ENCODE measurements around the gene MRPL48.

The MRPL48 gene

DNA sequence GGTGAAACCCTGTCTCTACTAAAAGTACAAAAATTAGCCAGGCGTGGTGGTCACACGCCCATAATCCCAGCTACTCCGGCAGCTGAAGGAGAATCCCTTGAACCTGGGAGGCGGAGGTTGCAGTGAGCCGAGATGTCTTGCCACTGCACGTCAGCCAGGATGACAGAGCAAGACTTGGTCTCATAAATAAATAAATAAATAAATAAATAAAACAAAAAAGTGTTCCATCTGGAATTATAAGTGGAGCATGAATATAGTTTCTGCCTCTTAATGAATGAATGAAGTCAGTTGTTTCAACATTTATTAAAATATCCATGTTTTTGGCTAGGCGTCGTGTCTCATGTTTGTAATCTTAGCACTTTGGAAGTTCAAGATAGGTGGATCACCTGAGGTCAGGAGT is 27.1 kb downstream of the MRPL48 start:
- H3K9me3 ChIP-seq (ENCODE audit: insufficient read depth, low read length, severe bottlenecking): no peaks in the 10 kb centered on the region
- no peaks in the 10 kb centered on the region for H3K27me3 ChIP-seq (ENCODE audit: insufficient read depth, low read length, poor library complexity)
- H3K4me1 ChIP-seq (ENCODE audit: insufficient read depth, low read length): no peaks in the 10 kb centered on the region
- H2AFZ ChIP-seq (ENCODE audit: low read depth, low read length): no peak overlapping the region
- H3K79me2 ChIP-seq (ENCODE audit: insufficient read depth, low read length): no peaks in the 10 kb centered on the region
- no peak overlapping the region for H3K4me2 ChIP-seq (ENCODE audit: insufficient read depth, low read length)
- TF ChIP-seq EZH2 (IDR thresholded peaks at IDR 0.05; ENCODE audit: borderline replicate concordance, low read depth, low read length, severe bottlenecking): no peak
- TF ChIP-seq, protein P1, sequence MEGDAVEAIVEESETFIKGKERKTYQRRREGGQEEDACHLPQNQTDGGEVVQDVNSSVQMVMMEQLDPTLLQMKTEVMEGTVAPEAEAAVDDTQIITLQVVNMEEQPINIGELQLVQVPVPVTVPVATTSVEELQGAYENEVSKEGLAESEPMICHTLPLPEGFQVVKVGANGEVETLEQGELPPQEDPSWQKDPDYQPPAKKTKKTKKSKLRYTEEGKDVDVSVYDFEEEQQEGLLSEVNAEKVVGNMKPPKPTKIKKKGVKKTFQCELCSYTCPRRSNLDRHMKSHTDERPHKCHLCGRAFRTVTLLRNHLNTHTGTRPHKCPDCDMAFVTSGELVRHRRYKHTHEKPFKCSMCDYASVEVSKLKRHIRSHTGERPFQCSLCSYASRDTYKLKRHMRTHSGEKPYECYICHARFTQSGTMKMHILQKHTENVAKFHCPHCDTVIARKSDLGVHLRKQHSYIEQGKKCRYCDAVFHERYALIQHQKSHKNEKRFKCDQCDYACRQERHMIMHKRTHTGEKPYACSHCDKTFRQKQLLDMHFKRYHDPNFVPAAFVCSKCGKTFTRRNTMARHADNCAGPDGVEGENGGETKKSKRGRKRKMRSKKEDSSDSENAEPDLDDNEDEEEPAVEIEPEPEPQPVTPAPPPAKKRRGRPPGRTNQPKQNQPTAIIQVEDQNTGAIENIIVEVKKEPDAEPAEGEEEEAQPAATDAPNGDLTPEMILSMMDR (IDR thresholded peaks at IDR 0.05; ENCODE audit: borderline replicate concordance, extremely low read depth, low read length, poor library complexity, severe bottlenecking): no peak
- H3K36me3 ChIP-seq (ENCODE audit: insufficient read depth, low read length): peaks cover 4% of the 10 kb centered on the region; the same call in 1 of the 2 replicates
- DNase-seq: no peak
- no peak for ATAC-seq (ENCODE audit: insufficient read depth, low read depth)
- no peak overlapping the region for H3K27ac ChIP-seq (ENCODE audit: low read length)
- no peak overlapping the region for H3K9ac ChIP-seq (ENCODE audit: low read depth, low read length)
- H4K20me1 ChIP-seq (ENCODE audit: insufficient read depth, low read length): no peaks in the 10 kb centered on the region; the same call in 1 of the 2 replicates
- H3K4me3 ChIP-seq (ENCODE audit: low read depth in 1 of 2, low read length in 2 of 2): no peak overlapping the region

DNA sequence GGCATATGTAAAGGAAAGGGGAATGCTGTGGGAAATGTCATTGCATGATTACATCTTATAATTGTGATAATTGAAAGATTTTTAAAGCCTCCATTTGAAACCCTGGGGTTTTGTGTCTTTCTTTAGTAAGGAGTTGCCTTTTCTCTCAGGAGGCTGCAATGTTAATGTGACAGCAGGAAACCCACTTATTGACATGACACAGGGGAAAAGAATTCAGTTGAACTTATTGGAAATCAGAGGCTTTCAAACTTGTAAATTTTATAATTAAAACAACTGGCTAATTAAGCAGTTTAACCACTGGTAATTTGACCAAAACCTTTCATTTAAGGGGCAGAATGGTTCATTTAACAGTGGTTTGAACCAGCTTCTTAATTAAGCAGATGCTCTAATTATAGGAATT is 31.2 kb downstream of the MRPL48 start:
- H4K20me1 ChIP-seq (ENCODE audit: insufficient read depth, low read length): no peaks in the 10 kb centered on the region; the same call in 1 of the 2 replicates
- H2AFZ ChIP-seq (ENCODE audit: low read depth, low read length): no peak overlapping the region
- no peak overlapping the region for H3K27ac ChIP-seq (ENCODE audit: low read length)
- peaks cover 4% of the 10 kb centered on the region; the same call in 1 of the 2 replicates for H3K79me2 ChIP-seq (ENCODE audit: insufficient read depth, low read length)
- H3K9ac ChIP-seq (ENCODE audit: low read depth, low read length): no peak overlapping the region
- TF ChIP-seq, protein P1 (IDR thresholded peaks at IDR 0.05; ENCODE audit: borderline replicate concordance, extremely low read depth, low read length, poor library complexity, severe bottlenecking): no peak
- no peak for TF ChIP-seq EZH2 (IDR thresholded peaks at IDR 0.05; ENCODE audit: borderline replicate concordance, low read depth, low read length, severe bottlenecking)
- H3K4me1 ChIP-seq (ENCODE audit: insufficient read depth, low read length): no peaks in the 10 kb centered on the region
- no peak overlapping the region for H3K4me3 ChIP-seq (ENCODE audit: low read depth in 1 of 2, low read length in 2 of 2)
- no peaks in the 10 kb centered on the region for H3K9me3 ChIP-seq (ENCODE audit: insufficient read depth, low read length, severe bottlenecking)
- no peaks in the 10 kb centered on the region for H3K27me3 ChIP-seq (ENCODE audit: insufficient read depth, low read length, poor library complexity)
- DNase-seq (no peak), ATAC-seq (ENCODE audit: insufficient read depth, low read depth) (no peak)
- no peak overlapping the region for H3K4me2 ChIP-seq (ENCODE audit: insufficient read depth, low read length)
- H3K36me3 ChIP-seq (ENCODE audit: insufficient read depth, low read length): peaks cover 6% of the 10 kb centered on the region; the same call in 1 of the 2 replicates

DNA sequence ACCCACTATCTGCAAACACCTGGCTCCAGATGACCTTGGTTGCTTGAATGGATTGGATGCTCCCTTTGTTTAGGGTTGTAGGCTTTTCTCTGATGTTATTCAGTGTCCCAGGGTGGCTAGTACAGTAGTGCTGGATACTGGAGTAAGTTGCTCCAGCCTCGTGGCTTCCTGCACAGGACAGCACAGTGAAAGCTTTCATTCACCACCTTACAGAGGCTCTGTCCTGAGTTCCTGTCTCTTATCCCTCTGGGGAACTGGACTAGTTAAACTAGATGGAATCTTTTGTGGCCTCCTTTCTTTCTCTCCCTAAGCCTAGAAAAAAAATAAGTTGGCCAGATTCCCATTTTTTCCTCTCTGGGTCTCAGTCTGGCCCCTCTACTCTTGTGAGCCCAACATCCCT is 42.6 kb downstream of the MRPL48 start:
- Histone ChIP-seq H3K36me3 (ENCODE audit: insufficient read depth, low read length) (peaks cover 34% of the 10 kb centered on the region; the same call in 1 of the 2 replicates), H3K9ac (ENCODE audit: low read depth, low read length) (no peak overlapping the region), H3K4me1 (ENCODE audit: insufficient read depth, low read length) (no peaks in the 10 kb centered on the region), H2AFZ (ENCODE audit: low read depth, low read length) (no peak overlapping the region), H3K27ac (ENCODE audit: low read length) (no peak overlapping the region), H4K20me1 (ENCODE audit: insufficient read depth, low read length) (no peaks in the 10 kb centered on the region), H3K4me3 (ENCODE audit: low read depth in 1 of 2, low read length in 2 of 2) (no peak overlapping the region), H3K27me3 (ENCODE audit: insufficient read depth, low read length, poor library complexity) (no peaks in the 10 kb centered on the region), H3K9me3 (ENCODE audit: insufficient read depth, low read length, severe bottlenecking) (no peaks in the 10 kb centered on the region), H3K4me2 (ENCODE audit: insufficient read depth, low read length) (no peak overlapping the region), H3K79me2 (ENCODE audit: insufficient read depth, low read length) (no peaks in the 10 kb centered on the region)
- no peak for DNase-seq
- TF ChIP-seq, protein P1 (IDR thresholded peaks at IDR 0.05; ENCODE audit: borderline replicate concordance, extremely low read depth, low read length, poor library complexity, severe bottlenecking): no peak
- TF ChIP-seq EZH2 (IDR thresholded peaks at IDR 0.05; ENCODE audit: borderline replicate concordance, low read depth, low read length, severe bottlenecking): no peak
- ATAC-seq (ENCODE audit: insufficient read depth, low read depth): no peak

DNA sequence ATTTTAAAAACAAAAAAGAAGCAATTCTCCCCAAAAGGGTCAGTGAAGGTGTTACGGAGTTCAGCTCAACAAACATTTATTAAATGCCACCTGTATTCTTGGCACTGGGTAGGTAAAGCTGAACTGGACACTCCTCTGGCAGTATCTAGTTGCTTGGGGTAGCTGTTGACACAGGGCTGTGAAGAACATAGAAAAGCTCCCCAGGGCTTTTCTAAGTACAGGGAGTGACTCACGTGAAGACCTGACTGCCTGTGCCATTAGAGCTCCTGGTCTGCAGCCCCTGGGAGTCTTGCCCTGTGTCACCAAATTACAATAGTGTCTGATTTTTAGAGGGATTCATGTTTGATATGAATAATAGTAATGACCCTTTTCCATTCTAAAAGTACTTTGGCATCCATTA is 45.4 kb downstream of the MRPL48 start:
- H3K36me3 ChIP-seq (ENCODE audit: insufficient read depth, low read length): peaks cover 30% of the 10 kb centered on the region; the same call in 1 of the 2 replicates

More for the DNA sequence above, 45.4 kb downstream of the MRPL48 start:
- DNase-seq: no peak
- Histone ChIP-seq H3K27ac (ENCODE audit: low read length) (no peak overlapping the region), H3K9me3 (ENCODE audit: insufficient read depth, low read length, severe bottlenecking) (no peaks in the 10 kb centered on the region), H3K79me2 (ENCODE audit: insufficient read depth, low read length) (no peaks in the 10 kb centered on the region), H3K4me1 (ENCODE audit: insufficient read depth, low read length) (no peaks in the 10 kb centered on the region), H3K4me2 (ENCODE audit: insufficient read depth, low read length) (no peak overlapping the region), H3K9ac (ENCODE audit: low read depth, low read length) (no peak overlapping the region), H4K20me1 (ENCODE audit: insufficient read depth, low read length) (no peaks in the 10 kb centered on the region), H3K4me3 (ENCODE audit: low read depth in 1 of 2, low read length in 2 of 2) (no peak overlapping the region), H3K27me3 (ENCODE audit: insufficient read depth, low read length, poor library complexity) (no peaks in the 10 kb centered on the region), H2AFZ (ENCODE audit: low read depth, low read length) (no peak overlapping the region)
- TF ChIP-seq EZH2 (IDR thresholded peaks at IDR 0.05; ENCODE audit: borderline replicate concordance, low read depth, low read length, severe bottlenecking): no peak
- no peak for ATAC-seq (ENCODE audit: insufficient read depth, low read depth)

Data from DND-41 (cell line).